ENCODE measurements around the gene FIBP.

The FIBP gene

DNA sequence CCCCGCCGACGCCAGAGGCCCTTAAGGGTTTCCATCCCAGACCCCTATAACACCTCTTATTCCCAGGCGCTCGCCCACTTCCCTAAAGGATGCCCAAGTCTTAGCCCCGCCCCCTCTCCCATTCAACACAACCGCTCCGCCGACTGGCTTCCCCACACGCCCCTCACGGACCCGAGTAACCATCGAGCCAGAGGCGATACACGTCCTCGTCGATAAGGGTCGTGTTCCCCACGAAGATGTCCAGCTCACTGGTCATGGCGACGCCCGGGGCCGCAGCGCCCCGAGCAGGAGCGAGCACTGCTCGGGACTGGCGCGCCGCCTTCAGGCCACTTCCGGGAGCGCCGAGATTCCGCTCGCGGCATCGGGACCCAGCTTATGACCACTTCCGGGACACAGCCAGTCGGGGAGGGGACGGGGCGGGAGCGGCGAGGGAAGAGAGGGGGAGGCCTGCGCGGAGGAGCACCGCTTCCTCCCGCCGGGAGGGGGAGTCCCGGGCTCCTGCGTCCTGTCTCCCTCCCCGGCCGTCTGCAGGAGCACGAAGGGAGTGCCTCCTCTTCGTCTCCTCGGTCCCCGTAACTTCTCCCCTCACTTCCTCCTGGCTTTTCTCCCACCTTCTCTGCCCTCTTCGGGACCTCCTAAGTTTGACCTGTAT is at the start of gene FIBP:
Gene FIBP, minus strand, starts transcription at position 309 of the 652 bp plus-strand sequence. Its CDS starts 53 bp downstream, at position 256.
- peak; percentile 97 to 99 for DNase-seq
- Histone ChIP-seq H3K27me3 (no peaks in the 10 kb centered on the region), H3K27ac (peak within 1 kb of the TSS; percentile 93 to 95), H3K9me3 (no peaks in the 10 kb centered on the region), H3K4me1 (peaks cover 6 to 73% (median 53%) of the 10 kb centered on the region in 4 donors), H3K36me3 (peaks cover 10 to 33% (median 21%) of the 10 kb centered on the region in 3 donors), H3K4me3 (peak within 1 kb of the TSS; percentile 61 to 83)
- peak; percentile 87 to 96 for TF ChIP-seq CTCF (IDR thresholded peaks at IDR 0.05)
- intact Hi-C loops (cut with DNase I; ENCODE audit: low total_unique reads) = loop anchor here (2.0 kb wide), 1 partner anchor 29 kb away; no protein-coding TSS in a partner anchor

DNA sequence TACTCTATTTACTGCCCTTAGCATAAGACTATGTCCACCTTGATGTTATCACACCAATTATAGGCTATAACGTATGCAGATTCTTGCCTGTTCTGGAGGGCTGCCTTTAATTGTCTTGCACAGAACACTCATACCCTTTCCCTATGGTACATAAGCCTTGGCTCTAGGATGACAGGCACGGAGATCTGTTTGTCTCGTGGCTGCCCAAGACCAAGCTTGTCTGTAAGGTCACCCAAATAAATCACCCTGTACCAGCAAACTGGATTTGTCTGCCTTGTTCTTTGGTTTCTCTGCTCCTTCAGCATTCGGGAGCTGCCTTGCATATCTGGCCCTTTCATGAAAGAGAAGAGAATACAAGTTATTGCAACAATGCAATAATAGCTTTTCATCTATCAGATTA is 49.5 kb upstream of the FIBP start:
- DNase-seq = no peak
- Histone ChIP-seq H3K9me3 (no peaks in the 10 kb centered on the region), H3K27ac (no peak overlapping the region), H3K4me1 (no peaks in the 10 kb centered on the region), H3K4me3 (no peak overlapping the region), H3K27me3 (peaks cover 0 to 25% of the 10 kb centered on the region in 2 donors), H3K36me3 (no peaks in the 10 kb centered on the region)
- TF ChIP-seq CTCF (IDR thresholded peaks at IDR 0.05) = no peak
- intact Hi-C loops (cut with DNase I; ENCODE audit: low total_unique reads) = no loop called here

GRCh38 chr11:65934014-65934413 is 45.7 kb upstream of the FIBP start:
- no peak for TF ChIP-seq CTCF (IDR thresholded peaks at IDR 0.05)
- Histone ChIP-seq H3K27ac (no peak overlapping the region), H3K9me3 (no peaks in the 10 kb centered on the region), H3K27me3 (peaks cover 0 to 19% of the 10 kb centered on the region in 2 donors), H3K4me3 (no peak overlapping the region), H3K4me1 (no peaks in the 10 kb centered on the region), H3K36me3 (no peaks in the 10 kb centered on the region)
- no peak for DNase-seq
- intact Hi-C loops (cut with DNase I; ENCODE audit: low total_unique reads) = no loop called here

- intact Hi-C loops (cut with DNase I; ENCODE audit: low total_unique reads) = no loop called here
- no peak overlapping the region for H3K27ac ChIP-seq
- no peaks in the 10 kb centered on the region for H3K36me3 ChIP-seq
- DNase-seq = no peak
- no peak overlapping the region for H3K4me3 ChIP-seq
- no peaks in the 10 kb centered on the region for H3K9me3 ChIP-seq
- peaks cover 0 to 16% of the 10 kb centered on the region in 2 donors for H3K27me3 ChIP-seq
- no peaks in the 10 kb centered on the region for H3K4me1 ChIP-seq
- no peak for TF ChIP-seq CTCF (IDR thresholded peaks at IDR 0.05)
These were observed 44.3 kb upstream of the FIBP start for GRCh38 chr11:65932558-65932919.

DNA sequence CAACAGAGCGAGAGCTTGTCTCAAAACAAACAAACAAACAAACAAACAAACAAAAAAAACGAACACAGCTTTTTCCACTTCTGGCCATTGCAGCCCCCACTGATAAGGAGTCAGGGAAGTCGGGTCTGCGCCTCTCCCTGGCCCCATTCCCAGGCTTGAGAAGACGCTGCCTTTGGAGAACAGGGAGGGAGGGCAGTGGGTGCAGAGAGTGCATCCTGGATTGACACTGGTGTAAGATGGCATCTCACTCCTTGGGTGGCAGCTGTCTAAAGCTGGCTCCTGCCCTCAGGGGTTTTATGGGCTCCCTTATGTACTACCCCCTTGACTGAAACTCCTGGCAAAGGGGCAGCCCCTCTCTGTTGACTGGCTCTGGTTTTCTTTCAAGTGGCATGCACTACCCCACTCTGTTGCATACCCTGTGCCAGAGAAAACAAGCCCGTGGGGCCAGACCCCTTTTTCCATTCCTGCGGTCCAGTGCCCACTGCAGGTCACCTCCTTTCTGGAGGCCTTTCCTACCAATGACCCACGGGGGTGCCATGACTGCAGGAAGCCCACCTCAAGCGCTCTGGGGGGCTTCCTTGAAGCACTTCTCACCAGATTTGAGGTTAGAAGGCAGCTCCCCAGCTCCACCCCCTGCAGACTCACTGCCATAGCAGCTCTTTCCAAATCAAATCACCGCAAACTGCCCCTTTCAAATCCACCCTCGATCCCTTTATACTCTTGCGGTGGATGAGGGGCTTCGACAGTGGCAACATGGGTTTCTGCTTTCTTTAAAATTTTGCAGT is 43.7 kb upstream of the FIBP start:
- Histone ChIP-seq H3K27ac (no peak overlapping the region), H3K4me1 (no peaks in the 10 kb centered on the region)
- no peak for TF ChIP-seq CTCF (IDR thresholded peaks at IDR 0.05)

More for the DNA sequence above, 43.7 kb upstream of the FIBP start:
- intact Hi-C loops (cut with DNase I; ENCODE audit: low total_unique reads) = no loop called here
- no peaks in the 10 kb centered on the region for H3K9me3 ChIP-seq
- DNase-seq = no peak
- H3K27me3 ChIP-seq = peaks cover 0 to 11% of the 10 kb centered on the region in 2 donors
- H3K4me3 ChIP-seq = no peak overlapping the region
- H3K36me3 ChIP-seq = no peaks in the 10 kb centered on the region
